K562 treated with DMSO at 1 percent for 24 hours (cell line): Measurements from ENCODE around the gene POT1. TPM values are rescaled to one million over a fixed set of nuclear protein-coding genes. Genes with fewer than 3 reads are reported as not detected.

Source experiments
- total RNA-seq: library from RNA; unstranded; fragments of 300-600 nt; gene quantifications from 2 replicates; pipeline ENCODE4 v1.2.3, GENCODE V29; 2022; ENCODE audit warnings: low read depth; ENCODE audit not compliant: insufficient read depth

Gene POT1
- 28.7 and 33.7 TPM in 2 replicates for total RNA-seq

GRCh38 chr7:124929467-124930172 is at the start of gene POT1:
Gene POT1 (minus strand): TSS chr7:124929825. CDS start chr7:124897173, 32,652 bp downstream.

Other genes with a start within 250 kb of the POT1 start
- gene GPR37, start 164.0 kb downstream of the POT1 start, total RNA-seq: 0.21 TPM in 1 of 2 replicates, not detected in the other